HepG2 (cell line): ENCODE data around the gene PALM. TPM values are rescaled to one million over a fixed set of nuclear protein-coding genes. Genes with fewer than 3 reads are reported as not detected.

ENCODE experiments used
- ARHGAP35 ChIP-seq: sonication (generic); formaldehyde crosslinking; IDR thresholded peaks from 2 replicates; pipeline ENCODE4 v1.9.0; 2022; ENCODE audit warnings: mild to moderate bottlenecking, inconsistent platforms, moderate library complexity, missing genetic modification reagents, borderline replicate concordance
- BRCA1 ChIP-seq: sonication (generic); formaldehyde crosslinking; IDR thresholded peaks from 2 replicates; pipeline ENCODE4 v1.4.0; 2020; ENCODE audit warnings: missing genetic modification reagents
- CREB1 ChIP-seq, 2 experiments: fragments of 450-650 bp in 1 of 2; IDR thresholded peaks; 2 replicates each; pipeline ENCODE4 v1.6.1; 2016 to 2017; ENCODE audit warnings: control low read depth in 1 of 2, mild to moderate bottlenecking in 1 of 2, missing compliant biosample characterization in 1 of 2, missing genetic modification characterization in 1 of 2
- JUN ChIP-seq: sonication (generic); formaldehyde crosslinking; IDR thresholded peaks from 2 replicates; pipeline ENCODE4 v1.4.0; 2020; ENCODE audit warnings: mild to moderate bottlenecking, missing genetic modification reagents
- MAZ ChIP-seq, 2 experiments: sonication (generic) in 1 of 2; formaldehyde crosslinking in 1 of 2; IDR thresholded peaks; 2 replicates each; pipeline versions ENCODE4 v1.5.0 to v1.6.1; 2012 to 2020; ENCODE audit warnings: low read depth in 2 of 2, mild to moderate bottlenecking in 2 of 2, borderline replicate concordance in 1 of 2, improper control_type of control experiment in 1 of 2, low read length in 1 of 2, missing genetic modification reagents in 1 of 2, moderate library complexity in 1 of 2
- MED8 ChIP-seq: sonication (generic); formaldehyde crosslinking; IDR thresholded peaks from 2 replicates; pipeline ENCODE4 v1.8.1; 2023; ENCODE audit warnings: mild to moderate bottlenecking, missing genetic modification reagents; ENCODE audit not compliant: insufficient replicate concordance
- MXI1 ChIP-seq: IDR thresholded peaks from 3 replicates; pipeline ENCODE4 v1.6.1; 2012; ENCODE audit warnings: low read depth, low read length, inconsistent platforms, borderline replicate concordance
- RXRB ChIP-seq: IDR thresholded peaks from 2 replicates; pipeline ENCODE4 v1.6.1; 2016; ENCODE audit warnings: borderline replicate concordance, missing genetic modification reagents, missing compliant biosample characterization
- SRSF4 ChIP-seq: fragments of 200-400 bp; formaldehyde crosslinking; IDR thresholded peaks from one replicate; pipeline ENCODE4 v1.6.1; 2018; ENCODE audit warnings: mild to moderate bottlenecking, low read depth, low read length, moderate library complexity; ENCODE audit not compliant: poor library complexity, severe bottlenecking
- ZC3H4 ChIP-seq: sonication (generic); formaldehyde crosslinking; IDR thresholded peaks from 2 replicates; pipeline ENCODE4 v1.4.0; 2020; ENCODE audit warnings: missing genetic modification reagents, borderline replicate concordance
- ZFP82 ChIP-seq: sonication (generic); formaldehyde crosslinking; IDR thresholded peaks from 2 replicates; pipeline ENCODE4 v1.5.1; 2020; ENCODE audit warnings: mild to moderate bottlenecking, missing genetic modification reagents, borderline replicate concordance
- ZFP90 ChIP-seq: sonication (generic); formaldehyde crosslinking; IDR thresholded peaks from 2 replicates; pipeline ENCODE4 v1.8.0; 2022; ENCODE audit warnings: missing genetic modification reagents, mild to moderate bottlenecking, inconsistent platforms, borderline replicate concordance
- ZNF556 ChIP-seq: sonication (generic); formaldehyde crosslinking; IDR thresholded peaks from 2 replicates; pipeline ENCODE4 v1.4.0; 2020; ENCODE audit warnings: mild to moderate bottlenecking, missing genetic modification reagents, borderline replicate concordance
- ZNF781 ChIP-seq: sonication (generic); formaldehyde crosslinking; IDR thresholded peaks from 2 replicates; pipeline ENCODE4 v1.5.1; 2020; ENCODE audit warnings: borderline replicate concordance, mild to moderate bottlenecking, missing genetic modification reagents; ENCODE audit errors: not compliant biosample characterization
- polyA plus RNA-seq, 8 experiments: library from polyadenylated mRNA; depleted of rRNA in 3 of 8; stranded (reverse) in 7 of 8; unstranded in 1 of 8; fragments of >200 nt; fragmentation: Illumina TruSeq in 4 of 8; extraction: Trizol in 4 of 8; gene quantifications; 2 replicates each; pipeline versions ENCODE4 v1.2.1 to v1.2.3, GENCODE V29; 2011 to 2016; ENCODE audit warnings: low read depth in 4 of 8, missing spikeins in 1 of 8, mixed read lengths in 1 of 8; ENCODE audit not compliant: insufficient read depth in 1 of 8
- total RNA-seq, 5 experiments: library from RNA; depleted of rRNA; stranded (reverse); fragments of >200 nt; fragmentation: Illumina TruSeq; extraction: Trizol; gene quantifications; 2 replicates each; pipeline ENCODE4 v1.2.3, GENCODE V29; 2016; ENCODE audit warnings: low read depth in 1 of 5
- TF ChIP-seq, protein P1 (sequence below), 2 experiments: IDR thresholded peaks; 2 replicates each; pipeline ENCODE4 v1.6.1; 2011 to 2012; ENCODE audit warnings: low read length in 2 of 2, borderline replicate concordance in 1 of 2, low read depth in 1 of 2, mild to moderate bottlenecking in 1 of 2, moderate library complexity in 1 of 2
- TF ChIP-seq, protein P2 (sequence below): sonication (generic); formaldehyde crosslinking; conservative IDR thresholded peaks from 2 replicates; pipeline ENCODE4 v1.5.0; 2020; ENCODE audit warnings: missing genetic modification reagents
- TF ChIP-seq, protein P3 (sequence below): sonication (generic); formaldehyde crosslinking; IDR thresholded peaks from 2 replicates; pipeline ENCODE4 v1.4.0; 2020; ENCODE audit warnings: missing genetic modification reagents, borderline replicate concordance

The PALM gene
- total and polyA plus RNA-seq, 2 of the 13 experiments (the other 11 are each of a cell fraction or from before 2014, with no cell fraction given) = 4.0 to 9.7 TPM

DNA sequence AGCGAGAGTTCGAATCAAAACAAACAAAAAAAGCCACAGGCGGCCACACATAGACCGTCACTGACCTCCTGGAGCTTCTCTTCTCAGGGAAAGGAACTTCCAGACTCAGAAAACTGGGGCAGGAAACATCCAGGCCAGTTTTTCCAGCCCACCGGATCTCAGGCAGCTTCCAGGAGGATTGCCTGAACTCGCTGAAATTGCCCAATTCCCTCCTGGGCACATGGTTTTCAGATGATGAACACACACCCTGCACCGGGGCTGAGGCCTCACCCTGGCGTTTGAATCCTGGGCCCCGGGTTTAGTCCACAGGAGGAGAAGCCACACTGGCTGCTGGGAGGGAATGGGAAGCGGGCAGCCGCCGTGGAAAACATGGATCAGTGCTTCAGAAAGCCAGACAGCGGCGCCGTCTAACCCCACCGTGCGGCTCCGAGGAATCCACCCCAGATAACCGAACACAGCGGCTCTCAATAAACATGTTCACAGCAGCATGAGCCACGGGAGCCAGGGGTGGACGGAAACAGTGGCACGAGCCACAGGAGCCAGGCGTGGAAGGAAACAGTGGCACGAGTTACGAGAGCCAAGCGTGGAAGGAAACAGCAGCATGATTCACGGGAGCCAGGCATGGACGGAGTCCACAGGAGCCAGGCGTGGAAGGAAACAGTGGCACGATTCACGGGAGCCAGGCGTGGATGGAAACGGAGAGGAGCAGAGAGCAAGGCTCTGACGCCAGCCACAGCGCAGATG is 70.3 kb downstream of the PALM start (continued):
- TF ChIP-seq CREB1 (IDR thresholded peaks at IDR 0.05) (no peak), CREB1 (CRISPR knock-in tag; IDR thresholded peaks at IDR 0.05) (no peak), ZC3H4 (CRISPR knock-in tag) (no peak), ZNF781 (peak; percentile 88), ZFP90 (no peak; the same call in 1 of the 2 replicates), MED8 (peak; percentile 32), SRSF4 (no peak), BRCA1 (CRISPR knock-in tag) (no peak), MAZ (IDR thresholded peaks at IDR 0.05; ENCODE audit: borderline replicate concordance, low read depth, low read length) (no peak), MAZ (CRISPR knock-in tag; IDR thresholded peaks at IDR 0.05; ENCODE audit: low read depth) (peak; percentile 84), ARHGAP35 (CRISPR knock-in tag) (peak; percentile 42; the same call in 1 of the 2 replicates), ZNF556 (CRISPR knock-in tag) (0 out of 2 replicates have a peak, but pooled peaks have one; percentile 36), RXRB (CRISPR knock-in tag) (peak; percentile 78; the same call in 1 of the 2 replicates), MXI1 (peak; percentile 77; the same call in 2 of the 3 replicates), ZFP82 (CRISPR knock-in tag) (no peak), JUN (CRISPR knock-in tag) (peak; percentile 25; the same call in 1 of the 2 replicates)
- TF ChIP-seq, protein P1, sequence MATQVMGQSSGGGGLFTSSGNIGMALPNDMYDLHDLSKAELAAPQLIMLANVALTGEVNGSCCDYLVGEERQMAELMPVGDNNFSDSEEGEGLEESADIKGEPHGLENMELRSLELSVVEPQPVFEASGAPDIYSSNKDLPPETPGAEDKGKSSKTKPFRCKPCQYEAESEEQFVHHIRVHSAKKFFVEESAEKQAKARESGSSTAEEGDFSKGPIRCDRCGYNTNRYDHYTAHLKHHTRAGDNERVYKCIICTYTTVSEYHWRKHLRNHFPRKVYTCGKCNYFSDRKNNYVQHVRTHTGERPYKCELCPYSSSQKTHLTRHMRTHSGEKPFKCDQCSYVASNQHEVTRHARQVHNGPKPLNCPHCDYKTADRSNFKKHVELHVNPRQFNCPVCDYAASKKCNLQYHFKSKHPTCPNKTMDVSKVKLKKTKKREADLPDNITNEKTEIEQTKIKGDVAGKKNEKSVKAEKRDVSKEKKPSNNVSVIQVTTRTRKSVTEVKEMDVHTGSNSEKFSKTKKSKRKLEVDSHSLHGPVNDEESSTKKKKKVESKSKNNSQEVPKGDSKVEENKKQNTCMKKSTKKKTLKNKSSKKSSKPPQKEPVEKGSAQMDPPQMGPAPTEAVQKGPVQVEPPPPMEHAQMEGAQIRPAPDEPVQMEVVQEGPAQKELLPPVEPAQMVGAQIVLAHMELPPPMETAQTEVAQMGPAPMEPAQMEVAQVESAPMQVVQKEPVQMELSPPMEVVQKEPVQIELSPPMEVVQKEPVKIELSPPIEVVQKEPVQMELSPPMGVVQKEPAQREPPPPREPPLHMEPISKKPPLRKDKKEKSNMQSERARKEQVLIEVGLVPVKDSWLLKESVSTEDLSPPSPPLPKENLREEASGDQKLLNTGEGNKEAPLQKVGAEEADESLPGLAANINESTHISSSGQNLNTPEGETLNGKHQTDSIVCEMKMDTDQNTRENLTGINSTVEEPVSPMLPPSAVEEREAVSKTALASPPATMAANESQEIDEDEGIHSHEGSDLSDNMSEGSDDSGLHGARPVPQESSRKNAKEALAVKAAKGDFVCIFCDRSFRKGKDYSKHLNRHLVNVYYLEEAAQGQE (IDR thresholded peaks at IDR 0.05; ENCODE audit: borderline replicate concordance in 1 of 2, low read depth in 1 of 2, low read length in 2 of 2) = no peak
- TF ChIP-seq, protein P2, sequence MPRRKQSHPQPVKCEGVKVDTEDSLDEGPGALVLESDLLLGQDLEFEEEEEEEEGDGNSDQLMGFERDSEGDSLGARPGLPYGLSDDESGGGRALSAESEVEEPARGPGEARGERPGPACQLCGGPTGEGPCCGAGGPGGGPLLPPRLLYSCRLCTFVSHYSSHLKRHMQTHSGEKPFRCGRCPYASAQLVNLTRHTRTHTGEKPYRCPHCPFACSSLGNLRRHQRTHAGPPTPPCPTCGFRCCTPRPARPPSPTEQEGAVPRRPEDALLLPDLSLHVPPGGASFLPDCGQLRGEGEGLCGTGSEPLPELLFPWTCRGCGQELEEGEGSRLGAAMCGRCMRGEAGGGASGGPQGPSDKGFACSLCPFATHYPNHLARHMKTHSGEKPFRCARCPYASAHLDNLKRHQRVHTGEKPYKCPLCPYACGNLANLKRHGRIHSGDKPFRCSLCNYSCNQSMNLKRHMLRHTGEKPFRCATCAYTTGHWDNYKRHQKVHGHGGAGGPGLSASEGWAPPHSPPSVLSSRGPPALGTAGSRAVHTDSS (CRISPR knock-in tag) = no peak
- TF ChIP-seq, protein P3, sequence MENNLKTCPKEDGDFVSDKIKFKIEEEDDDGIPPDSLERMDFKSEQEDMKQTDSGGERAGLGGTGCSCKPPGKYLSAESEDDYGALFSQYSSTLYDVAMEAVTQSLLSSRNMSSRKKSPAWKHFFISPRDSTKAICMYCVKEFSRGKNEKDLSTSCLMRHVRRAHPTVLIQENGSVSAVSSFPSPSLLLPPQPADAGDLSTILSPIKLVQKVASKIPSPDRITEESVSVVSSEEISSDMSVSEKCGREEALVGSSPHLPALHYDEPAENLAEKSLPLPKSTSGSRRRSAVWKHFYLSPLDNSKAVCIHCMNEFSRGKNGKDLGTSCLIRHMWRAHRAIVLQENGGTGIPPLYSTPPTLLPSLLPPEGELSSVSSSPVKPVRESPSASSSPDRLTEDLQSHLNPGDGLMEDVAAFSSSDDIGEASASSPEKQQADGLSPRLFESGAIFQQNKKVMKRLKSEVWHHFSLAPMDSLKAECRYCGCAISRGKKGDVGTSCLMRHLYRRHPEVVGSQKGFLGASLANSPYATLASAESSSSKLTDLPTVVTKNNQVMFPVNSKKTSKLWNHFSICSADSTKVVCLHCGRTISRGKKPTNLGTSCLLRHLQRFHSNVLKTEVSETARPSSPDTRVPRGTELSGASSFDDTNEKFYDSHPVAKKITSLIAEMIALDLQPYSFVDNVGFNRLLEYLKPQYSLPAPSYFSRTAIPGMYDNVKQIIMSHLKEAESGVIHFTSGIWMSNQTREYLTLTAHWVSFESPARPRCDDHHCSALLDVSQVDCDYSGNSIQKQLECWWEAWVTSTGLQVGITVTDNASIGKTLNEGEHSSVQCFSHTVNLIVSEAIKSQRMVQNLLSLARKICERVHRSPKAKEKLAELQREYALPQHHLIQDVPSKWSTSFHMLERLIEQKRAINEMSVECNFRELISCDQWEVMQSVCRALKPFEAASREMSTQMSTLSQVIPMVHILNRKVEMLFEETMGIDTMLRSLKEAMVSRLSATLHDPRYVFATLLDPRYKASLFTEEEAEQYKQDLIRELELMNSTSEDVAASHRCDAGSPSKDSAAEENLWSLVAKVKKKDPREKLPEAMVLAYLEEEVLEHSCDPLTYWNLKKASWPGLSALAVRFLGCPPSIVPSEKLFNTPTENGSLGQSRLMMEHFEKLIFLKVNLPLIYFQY (CRISPR knock-in tag) = peak; percentile 84
